Thyroid gland (tissue), 4 donors: ENCODE data around the gene NBEAL1.

Experiments used
- POLR2A ChIP-seq, 2 donors: fragments of 450-650 bp; IDR thresholded peaks; one replicate each; pipeline ENCODE4 v1.6.1; 2017; ENCODE audit warnings: antibody characterized with exemption in 2 of 2, mild to moderate bottlenecking in 2 of 2, moderate library complexity in 1 of 2
- TF ChIP-seq, protein P1 (sequence below), 6 experiments: fragments of 200-600 bp in 3 of 6; fragments of 450-650 bp in 3 of 6; sonication (generic) in 3 of 6; IDR thresholded peaks; one replicate each; pipeline ENCODE4 v1.5.1; 2016 to 2019; ENCODE audit warnings: antibody characterized with exemption in 6 of 6, mild to moderate bottlenecking in 2 of 6, inconsistent platforms in 1 of 6, moderate library complexity in 1 of 6

DNA sequence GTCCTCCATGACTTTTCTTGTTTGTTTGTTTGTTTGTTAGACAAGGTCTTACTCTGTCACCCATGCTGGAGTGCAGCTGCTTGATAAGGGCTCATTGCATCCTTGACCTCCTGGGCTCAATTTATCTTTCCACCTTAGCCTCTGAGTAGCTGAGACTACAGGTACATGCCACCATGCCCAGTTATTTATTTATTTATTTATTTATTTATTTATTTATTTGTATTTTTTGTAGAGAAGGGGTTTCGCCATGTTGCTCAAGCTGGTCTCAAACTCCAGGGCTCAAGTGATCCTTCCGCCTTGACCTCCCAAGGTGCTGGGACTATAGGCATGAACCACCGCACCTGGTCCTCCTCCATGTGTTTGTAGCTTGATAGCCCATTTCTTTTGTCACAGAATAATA lies 37.9 kb downstream of the NBEAL1 start:
- TF ChIP-seq, protein P1, sequence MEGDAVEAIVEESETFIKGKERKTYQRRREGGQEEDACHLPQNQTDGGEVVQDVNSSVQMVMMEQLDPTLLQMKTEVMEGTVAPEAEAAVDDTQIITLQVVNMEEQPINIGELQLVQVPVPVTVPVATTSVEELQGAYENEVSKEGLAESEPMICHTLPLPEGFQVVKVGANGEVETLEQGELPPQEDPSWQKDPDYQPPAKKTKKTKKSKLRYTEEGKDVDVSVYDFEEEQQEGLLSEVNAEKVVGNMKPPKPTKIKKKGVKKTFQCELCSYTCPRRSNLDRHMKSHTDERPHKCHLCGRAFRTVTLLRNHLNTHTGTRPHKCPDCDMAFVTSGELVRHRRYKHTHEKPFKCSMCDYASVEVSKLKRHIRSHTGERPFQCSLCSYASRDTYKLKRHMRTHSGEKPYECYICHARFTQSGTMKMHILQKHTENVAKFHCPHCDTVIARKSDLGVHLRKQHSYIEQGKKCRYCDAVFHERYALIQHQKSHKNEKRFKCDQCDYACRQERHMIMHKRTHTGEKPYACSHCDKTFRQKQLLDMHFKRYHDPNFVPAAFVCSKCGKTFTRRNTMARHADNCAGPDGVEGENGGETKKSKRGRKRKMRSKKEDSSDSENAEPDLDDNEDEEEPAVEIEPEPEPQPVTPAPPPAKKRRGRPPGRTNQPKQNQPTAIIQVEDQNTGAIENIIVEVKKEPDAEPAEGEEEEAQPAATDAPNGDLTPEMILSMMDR (IDR thresholded peaks at IDR 0.05): no peak
- TF ChIP-seq POLR2A (IDR thresholded peaks at IDR 0.05): no peak
